ENCODE measurements around the gene NTN4. TPM values are rescaled to one million over a fixed set of nuclear protein-coding genes. Genes with fewer than 3 reads are reported as not detected.

Gene NTN4
- total RNA-seq, 4 donors from 2014 or later: 6.7 to 25.9 (median 16.7) TPM

- no peaks in the 10 kb centered on the region for H3K36me3 ChIP-seq
- no peaks in the 10 kb centered on the region for H3K27me3 ChIP-seq
- no peaks in the 10 kb centered on the region for H3K4me1 ChIP-seq
- in situ Hi-C loops (cut with MboI; ENCODE audit: low pct_ligation_motif_present in 1 of 4, low pct_unique_long_range_greater_than_20kb in 1 of 4, low sequenced_read_pairs in 3 of 4): no loop called here
- DNase-seq: no peak
- 61 to 87% methylated on average over 2 of the region's 2 CpGs for WGBS, 2 donors (ENCODE audit: low coverage in 1 of 2)
- H3K4me3 ChIP-seq: no peak overlapping the region
- H3K27ac ChIP-seq: no peak overlapping the region
- no peak for TF ChIP-seq POLR2AphosphoS5 (IDR thresholded peaks at IDR 0.05)
- TF ChIP-seq EP300 (IDR thresholded peaks at IDR 0.05; ENCODE audit: low read depth): no peak
- no peak for TF ChIP-seq POLR2A (IDR thresholded peaks at IDR 0.05)
- TF ChIP-seq CTCF (IDR thresholded peaks at IDR 0.05): no peak
- no peaks in the 10 kb centered on the region for H3K9me3 ChIP-seq
- intact Hi-C loops (cut with DNase I; ENCODE audit: low total_unique reads): no loop called here
Measured at GRCh38 chr12:95709152-95709551, 81.4 kb downstream of the NTN4 start.

GRCh38 chr12:95705143-95705542, 85.4 kb downstream of the NTN4 start:
- in situ Hi-C loops (cut with MboI; ENCODE audit: low pct_ligation_motif_present in 1 of 4, low pct_unique_long_range_greater_than_20kb in 1 of 4, low sequenced_read_pairs in 3 of 4): no loop called here
- Histone ChIP-seq H3K27me3 (no peaks in the 10 kb centered on the region), H3K4me3 (no peak overlapping the region), H3K27ac (no peak overlapping the region), H3K36me3 (no peaks in the 10 kb centered on the region), H3K4me1 (no peaks in the 10 kb centered on the region), H3K9me3 (no peaks in the 10 kb centered on the region)
- TF ChIP-seq POLR2A (IDR thresholded peaks at IDR 0.05) (no peak), EP300 (IDR thresholded peaks at IDR 0.05; ENCODE audit: low read depth) (no peak), CTCF (IDR thresholded peaks at IDR 0.05) (no peak), POLR2AphosphoS5 (IDR thresholded peaks at IDR 0.05) (no peak)
- WGBS, 2 donors (ENCODE audit: low coverage in 1 of 2): 85 to 91% methylated on average over 2 of the region's 2 CpGs
- intact Hi-C loops (cut with DNase I; ENCODE audit: low total_unique reads): no loop called here
- no peak for DNase-seq

- Histone ChIP-seq H3K27ac (no peak overlapping the region), H3K4me3 (no peak overlapping the region), H3K9me3 (no peaks in the 10 kb centered on the region), H3K4me1 (no peaks in the 10 kb centered on the region), H3K27me3 (no peaks in the 10 kb centered on the region), H3K36me3 (no peaks in the 10 kb centered on the region)
- in situ Hi-C loops (cut with MboI; ENCODE audit: low pct_ligation_motif_present in 1 of 4, low pct_unique_long_range_greater_than_20kb in 1 of 4, low sequenced_read_pairs in 3 of 4): no loop called here
- intact Hi-C loops (cut with DNase I; ENCODE audit: low total_unique reads): no loop called here
- 92 to 94% methylated on average over 3 of the region's 3 CpGs for WGBS, 2 donors (ENCODE audit: low coverage in 1 of 2)
- TF ChIP-seq EP300 (IDR thresholded peaks at IDR 0.05; ENCODE audit: low read depth): no peak
- no peak for TF ChIP-seq CTCF (IDR thresholded peaks at IDR 0.05)
- no peak for TF ChIP-seq POLR2AphosphoS5 (IDR thresholded peaks at IDR 0.05)
- DNase-seq: no peak
Measured at GRCh38 chr12:95703986-95704385, 86.6 kb downstream of the NTN4 start.

GRCh38 chr12:95701722-95702418, 88.7 kb downstream of the NTN4 start:
- no peak for TF ChIP-seq POLR2A (IDR thresholded peaks at IDR 0.05)
- no peak for TF ChIP-seq CTCF (IDR thresholded peaks at IDR 0.05)
- no peak for TF ChIP-seq POLR2AphosphoS5 (IDR thresholded peaks at IDR 0.05)
- TF ChIP-seq EP300 (IDR thresholded peaks at IDR 0.05; ENCODE audit: low read depth): no peak
- 63 to 67% methylated on average over 11 to 12 of the region's 12 CpGs for WGBS, 2 donors (ENCODE audit: low coverage in 1 of 2)
- no peak overlapping the region for H3K4me3 ChIP-seq
- no peak for DNase-seq
- in situ Hi-C loops (cut with MboI; ENCODE audit: low pct_ligation_motif_present in 1 of 4, low pct_unique_long_range_greater_than_20kb in 1 of 4, low sequenced_read_pairs in 3 of 4) (no loop called here), intact Hi-C loops (cut with DNase I; ENCODE audit: low total_unique reads) (no loop called here)
- no peaks in the 10 kb centered on the region for H3K36me3 ChIP-seq
- no peaks in the 10 kb centered on the region for H3K9me3 ChIP-seq
- H3K4me1 ChIP-seq: no peaks in the 10 kb centered on the region
- H3K27ac ChIP-seq: no peak overlapping the region
- H3K27me3 ChIP-seq: no peaks in the 10 kb centered on the region
